A673 (cell line): ENCODE measurements around the gene KLK15. TPM values are rescaled to one million over a fixed set of nuclear protein-coding genes. Genes with fewer than 3 reads are reported as not detected.

ENCODE experiments used
- BruUV-seq: library from RNA; stranded (reverse); fragments of 400-500 nt; replicated peaks from 2 replicates; lab custom pipeline; 2021; lab: Mats Ljungman, UMichigan
- CTCF ChIA-PET: fragments of 300-600 bp; sonication (Branson Sonifier 250); formaldehyde crosslinking; loops from one replicate; lab custom pipeline; 2022; ENCODE audit warnings: antibody characterized with exemption; lab: Charles Lee
- POLR2A ChIA-PET: fragments of 300-600 bp; sonication (Branson Sonifier 250); formaldehyde crosslinking; loops from one replicate; lab custom pipeline; 2022; ENCODE audit warnings: antibody characterized with exemption; ENCODE audit not compliant: low non-redundant PET; lab: Charles Lee
- DNase-seq: peaks from one replicate; pipeline ENCODE4 v3.0.0-alpha.2; 2015; ENCODE audit warnings: low spot score
- H3K27ac ChIP-seq: fragments of 200-600 bp; sonication (generic); 2 replicates; pipeline ENCODE4 v1.5.1; 2016; ENCODE audit warnings: mixed run types, low read depth, mild to moderate bottlenecking, mixed read lengths, antibody characterized with exemption, low read length; ENCODE audit not compliant: poor library complexity, severe bottlenecking
- H3K27me3 ChIP-seq: fragments of 200-600 bp; sonication (generic); replicated peaks from 2 replicates; pipeline ENCODE4 v1.6.1; 2017; ENCODE audit warnings: mixed run types, low read depth, mild to moderate bottlenecking, mixed read lengths, antibody characterized with exemption, low read length; ENCODE audit not compliant: insufficient read depth, poor library complexity
- H3K36me3 ChIP-seq: fragments of 200-600 bp; sonication (generic); 2 replicates; pipeline ENCODE4 v1.6.1; 2016; ENCODE audit warnings: mixed run types, mild to moderate bottlenecking, mixed read lengths, antibody characterized with exemption, low read length; ENCODE audit not compliant: insufficient read depth, poor library complexity, severe bottlenecking
- H3K4me1 ChIP-seq: fragments of 200-600 bp; sonication (generic); 2 replicates; pipeline ENCODE4 v1.6.1; 2017; ENCODE audit warnings: mixed run types, mild to moderate bottlenecking, mixed read lengths, antibody characterized with exemption, low read length; ENCODE audit not compliant: insufficient read depth, poor library complexity, severe bottlenecking
- H3K4me3 ChIP-seq: fragments of 200-600 bp; sonication (generic); 2 replicates; pipeline ENCODE4 v1.5.1; 2016; ENCODE audit warnings: low read depth, mixed run types, mild to moderate bottlenecking, mixed read lengths, low read length; ENCODE audit not compliant: poor library complexity, severe bottlenecking
- H3K9me3 ChIP-seq: fragments of 200-600 bp; sonication (generic); 2 replicates; pipeline ENCODE4 v1.6.1; 2016; ENCODE audit warnings: mixed run types, low read depth, mild to moderate bottlenecking, mixed read lengths, antibody characterized with exemption, low read length; ENCODE audit not compliant: poor library complexity, severe bottlenecking
- EZH2 ChIP-seq: fragments of 200-600 bp; sonication (generic); IDR thresholded peaks from 2 replicates; pipeline ENCODE4 v1.6.1; 2017; ENCODE audit warnings: borderline replicate concordance, low read depth, mild to moderate bottlenecking, mixed read lengths, antibody characterized with exemption, low read length; ENCODE audit not compliant: poor library complexity, severe bottlenecking
- intact Hi-C: fragments of 100-400 bp; cut with micrococcal nuclease; formaldehyde crosslinking; loops from one replicate; pipeline ENCODE4 v1.10.0; 2022; ENCODE audit not compliant: unreplicated experiment
- total RNA-seq: library from RNA; stranded (reverse); gene quantifications from 2 replicates; pipeline ENCODE4 v1.2.3, GENCODE V29; 2021
- TF ChIP-seq, protein P1 (sequence below): fragments of 300-800, 200-600 bp; sonication (generic); conservative IDR thresholded peaks from 2 replicates; pipeline ENCODE4 v1.5.1; 2017; ENCODE audit warnings: low read depth, mild to moderate bottlenecking, antibody characterized with exemption, low read length, moderate library complexity, mixed read lengths

KLK15 gene
- total RNA-seq, 1 experiment from 2014 or later: not detected

DNA sequence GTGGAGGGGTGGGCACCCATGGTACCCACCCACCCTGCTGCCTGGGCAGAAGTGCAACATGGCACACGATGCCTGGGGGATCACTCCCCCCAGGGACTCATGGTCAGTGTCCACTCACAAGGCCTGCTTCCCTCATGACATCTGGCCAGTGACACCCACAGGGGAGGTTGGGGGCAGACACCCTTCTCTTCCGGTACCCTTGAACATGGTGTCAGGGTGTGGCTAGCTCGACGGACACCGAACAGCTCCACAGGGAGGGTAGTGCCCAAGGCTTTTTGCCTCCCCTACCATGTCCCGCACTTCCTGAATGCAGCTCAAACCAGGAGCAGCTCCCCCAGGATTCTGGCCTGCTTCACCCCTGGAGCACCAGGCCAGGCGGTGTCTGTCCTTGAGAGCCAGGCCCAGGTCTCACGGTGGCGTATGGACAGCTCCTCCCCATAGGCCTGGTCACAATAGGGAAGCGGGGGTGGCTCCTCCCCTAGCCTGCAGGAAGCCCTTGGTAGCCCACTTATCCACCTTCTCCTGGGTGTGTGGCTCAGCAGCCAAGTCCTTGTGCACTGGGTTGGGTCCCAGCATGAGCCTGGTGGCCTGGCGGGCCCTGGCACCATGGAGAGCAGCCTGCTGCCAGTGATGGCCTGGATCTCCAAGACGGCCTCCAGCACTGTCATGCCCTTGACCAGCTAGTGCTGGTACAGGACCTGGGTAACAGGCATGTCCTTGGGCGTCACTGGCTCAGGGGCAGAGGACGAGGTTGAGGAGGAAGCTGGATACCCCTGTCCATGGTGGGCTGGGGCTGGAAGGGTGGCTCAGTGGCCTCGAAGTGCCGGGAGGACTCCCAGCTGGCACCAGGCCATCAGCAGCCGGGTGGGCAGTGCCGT, 35.4 kb downstream of the KLK15 start:
- Histone ChIP-seq H3K27me3 (no peaks in the 10 kb centered on the region), H3K4me3 (no peak overlapping the region), H3K4me1 (peaks cover 31% of the 10 kb centered on the region), H3K27ac (no peak overlapping the region), H3K36me3 (peaks cover 69% of the 10 kb centered on the region), H3K9me3 (no peaks in the 10 kb centered on the region)
- intact Hi-C loops: no loop called here
- DNase-seq: no peak
- TF ChIP-seq EZH2: no peak
- TF ChIP-seq, protein P1, sequence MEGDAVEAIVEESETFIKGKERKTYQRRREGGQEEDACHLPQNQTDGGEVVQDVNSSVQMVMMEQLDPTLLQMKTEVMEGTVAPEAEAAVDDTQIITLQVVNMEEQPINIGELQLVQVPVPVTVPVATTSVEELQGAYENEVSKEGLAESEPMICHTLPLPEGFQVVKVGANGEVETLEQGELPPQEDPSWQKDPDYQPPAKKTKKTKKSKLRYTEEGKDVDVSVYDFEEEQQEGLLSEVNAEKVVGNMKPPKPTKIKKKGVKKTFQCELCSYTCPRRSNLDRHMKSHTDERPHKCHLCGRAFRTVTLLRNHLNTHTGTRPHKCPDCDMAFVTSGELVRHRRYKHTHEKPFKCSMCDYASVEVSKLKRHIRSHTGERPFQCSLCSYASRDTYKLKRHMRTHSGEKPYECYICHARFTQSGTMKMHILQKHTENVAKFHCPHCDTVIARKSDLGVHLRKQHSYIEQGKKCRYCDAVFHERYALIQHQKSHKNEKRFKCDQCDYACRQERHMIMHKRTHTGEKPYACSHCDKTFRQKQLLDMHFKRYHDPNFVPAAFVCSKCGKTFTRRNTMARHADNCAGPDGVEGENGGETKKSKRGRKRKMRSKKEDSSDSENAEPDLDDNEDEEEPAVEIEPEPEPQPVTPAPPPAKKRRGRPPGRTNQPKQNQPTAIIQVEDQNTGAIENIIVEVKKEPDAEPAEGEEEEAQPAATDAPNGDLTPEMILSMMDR: no peak
- ChIA-PET CTCF (no interaction called here), POLR2A (no interaction called here)
- no TSS peak for BruUV-seq

DNA sequence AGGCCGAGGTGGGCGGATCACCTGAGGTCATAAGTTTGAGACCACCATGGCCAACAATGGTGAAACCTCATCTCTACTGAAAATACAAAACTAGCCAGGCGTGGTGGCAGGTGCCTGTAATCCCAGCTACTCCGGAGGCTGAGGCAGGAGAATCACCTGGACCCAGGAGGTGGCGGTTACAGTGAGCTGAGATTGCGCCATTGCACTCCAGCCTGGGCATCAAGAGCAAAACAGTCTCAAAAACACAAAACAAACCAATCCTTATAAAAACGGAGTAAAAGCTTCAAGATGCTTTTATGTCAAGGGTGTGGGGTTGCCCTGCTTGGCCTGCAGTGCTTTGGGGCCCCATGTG, 36.0 kb downstream of the KLK15 start:
- no peaks in the 10 kb centered on the region for H3K27me3 ChIP-seq
- TF ChIP-seq EZH2: no peak
- TF ChIP-seq, protein P1: no peak
- H3K27ac ChIP-seq: no peak overlapping the region
- BruUV-seq: no TSS peak
- no peak overlapping the region for H3K4me3 ChIP-seq
- peaks cover 63% of the 10 kb centered on the region for H3K36me3 ChIP-seq
- POLR2A ChIA-PET: no interaction called here
- DNase-seq: no peak
- CTCF ChIA-PET: no interaction called here
- no peaks in the 10 kb centered on the region for H3K9me3 ChIP-seq
- intact Hi-C loops: no loop called here
- H3K4me1 ChIP-seq: peaks cover 25% of the 10 kb centered on the region

DNA sequence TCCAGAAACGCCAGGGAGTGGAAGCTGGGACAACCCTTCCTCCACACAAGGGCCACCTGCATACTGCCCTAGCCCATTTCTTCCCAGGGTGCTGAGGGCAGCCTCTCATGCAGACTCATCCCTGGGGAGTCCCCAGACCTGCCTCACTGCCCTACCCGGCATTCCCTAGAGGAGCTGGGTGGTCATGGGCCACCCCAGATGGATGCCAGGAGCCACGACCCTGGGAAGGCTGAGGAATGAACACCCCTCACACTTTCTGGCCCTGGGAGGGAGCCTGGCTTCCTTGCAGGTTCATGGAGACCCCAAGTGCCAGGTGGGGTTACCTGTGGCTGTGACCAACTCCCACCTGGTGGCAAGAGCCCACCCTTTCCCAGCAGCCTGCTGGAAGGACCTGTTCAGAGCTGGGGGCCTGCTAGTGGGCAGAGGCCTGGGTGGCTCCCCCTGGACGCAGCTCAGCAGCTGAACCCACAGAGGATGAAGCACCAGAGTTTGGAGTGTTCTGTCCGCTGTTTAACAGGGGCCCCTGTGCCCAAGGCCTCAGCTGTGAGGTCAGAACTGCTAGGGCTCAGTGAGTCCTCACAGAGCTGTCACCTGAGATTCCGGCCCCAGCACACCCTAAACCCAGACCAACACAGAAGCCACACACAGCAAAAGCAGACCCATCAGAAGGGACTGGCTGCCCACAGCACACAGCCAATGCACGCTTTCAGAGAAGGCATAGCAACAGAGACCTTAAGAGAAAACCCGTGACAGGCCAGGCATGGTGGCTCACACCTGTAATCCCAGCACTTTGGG, 36.5 kb downstream of the KLK15 start:
- Histone ChIP-seq H3K27me3 (no peaks in the 10 kb centered on the region), H3K4me3 (no peak overlapping the region), H3K9me3 (no peaks in the 10 kb centered on the region), H3K27ac (no peak overlapping the region), H3K4me1 (peaks cover 19% of the 10 kb centered on the region), H3K36me3 (peaks cover 57% of the 10 kb centered on the region)
- intact Hi-C loops: no loop called here
- DNase-seq: no peak
- no TSS peak for BruUV-seq
- CTCF ChIA-PET: no interaction called here
- POLR2A ChIA-PET: no interaction called here
- TF ChIP-seq EZH2: no peak
- TF ChIP-seq, protein P1: no peak
